GM19328 (cell line): Measurements from ENCODE around the gene CDK16.

Source experiments
- ATAC-seq: cut with Tn5 transposase; IDR thresholded peaks from one replicate; pipeline ENCODE4 v1.9.1; 2021; ENCODE audit warnings: mild to moderate bottlenecking, moderate library complexity; ENCODE audit not compliant: unreplicated experiment

Gene CDK16

DNA sequence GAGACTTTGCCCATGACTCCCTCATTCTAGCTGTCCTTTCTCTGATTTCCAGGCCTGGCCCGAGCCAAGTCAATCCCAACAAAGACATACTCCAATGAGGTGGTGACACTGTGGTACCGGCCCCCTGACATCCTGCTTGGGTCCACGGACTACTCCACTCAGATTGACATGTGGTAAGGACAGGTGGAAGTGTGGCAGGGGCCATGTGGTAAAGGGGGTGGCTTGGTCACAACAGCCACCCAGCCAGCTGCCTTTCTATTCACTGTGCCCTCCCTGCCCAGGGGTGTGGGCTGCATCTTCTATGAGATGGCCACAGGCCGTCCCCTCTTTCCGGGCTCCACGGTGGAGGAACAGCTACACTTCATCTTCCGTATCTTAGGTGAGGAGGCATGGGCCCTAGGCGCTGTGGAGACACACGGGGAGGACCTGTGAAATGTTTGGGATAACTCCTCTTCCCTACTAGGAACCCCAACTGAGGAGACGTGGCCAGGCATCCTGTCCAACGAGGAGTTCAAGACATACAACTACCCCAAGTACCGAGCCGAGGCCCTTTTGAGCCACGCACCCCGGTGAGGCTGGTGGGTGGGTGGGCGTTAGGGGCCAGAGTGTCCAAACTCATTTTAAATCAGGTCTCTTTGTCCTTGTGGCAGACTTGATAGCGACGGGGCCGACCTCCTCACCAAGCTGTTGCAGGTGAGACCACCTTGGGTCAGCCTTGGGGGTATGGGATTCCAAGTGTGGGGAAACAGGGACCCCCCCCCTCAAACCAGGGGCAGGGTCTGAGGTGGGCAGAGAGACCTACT, 8.3 kb downstream of the CDK16 start:
- no peak for ATAC-seq

DNA sequence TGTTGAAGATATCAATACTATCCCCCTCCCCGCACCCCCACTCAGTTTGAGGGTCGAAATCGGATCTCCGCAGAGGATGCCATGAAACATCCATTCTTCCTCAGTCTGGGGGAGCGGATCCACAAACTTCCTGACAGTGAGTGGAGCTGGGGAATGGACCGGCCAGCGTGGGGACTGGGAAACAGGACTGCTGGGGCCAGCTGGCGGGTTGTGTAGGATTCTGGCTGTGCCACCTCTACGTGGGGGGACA, 8.8 kb downstream of the CDK16 start:
- no peak for ATAC-seq

DNA sequence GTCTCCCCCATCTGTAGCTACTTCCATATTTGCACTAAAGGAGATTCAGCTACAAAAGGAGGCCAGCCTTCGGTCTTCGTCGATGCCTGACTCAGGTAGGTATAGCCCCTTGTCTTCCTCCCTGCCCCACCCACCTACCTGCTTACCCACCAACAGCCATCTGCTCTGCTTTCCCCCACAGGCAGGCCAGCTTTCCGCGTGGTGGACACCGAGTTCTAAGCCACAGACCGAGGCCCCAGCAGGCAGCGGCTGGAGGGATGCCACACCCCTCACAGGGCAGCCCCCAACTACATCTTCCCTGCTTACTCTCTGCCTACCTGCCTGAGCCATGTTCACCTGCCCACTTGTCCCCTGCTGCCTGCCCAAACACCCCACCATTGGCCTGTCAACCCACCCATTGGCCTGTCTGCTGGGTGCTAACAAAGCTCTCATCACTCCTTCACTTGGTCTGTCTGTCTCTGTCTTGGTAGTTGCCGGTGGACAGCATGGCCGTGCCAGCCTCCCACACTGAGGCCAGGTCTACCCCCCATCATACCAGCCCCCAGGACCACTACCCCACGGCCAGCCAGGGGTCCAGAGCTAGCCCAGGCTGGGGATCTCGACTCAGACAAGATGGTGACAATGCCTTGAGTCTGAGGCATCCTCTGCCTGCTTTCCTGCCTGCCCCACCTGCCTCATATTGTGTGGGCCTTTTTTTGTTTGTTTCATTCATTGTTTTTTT, 10.2 kb downstream of the CDK16 start:
- no peak for ATAC-seq

DNA sequence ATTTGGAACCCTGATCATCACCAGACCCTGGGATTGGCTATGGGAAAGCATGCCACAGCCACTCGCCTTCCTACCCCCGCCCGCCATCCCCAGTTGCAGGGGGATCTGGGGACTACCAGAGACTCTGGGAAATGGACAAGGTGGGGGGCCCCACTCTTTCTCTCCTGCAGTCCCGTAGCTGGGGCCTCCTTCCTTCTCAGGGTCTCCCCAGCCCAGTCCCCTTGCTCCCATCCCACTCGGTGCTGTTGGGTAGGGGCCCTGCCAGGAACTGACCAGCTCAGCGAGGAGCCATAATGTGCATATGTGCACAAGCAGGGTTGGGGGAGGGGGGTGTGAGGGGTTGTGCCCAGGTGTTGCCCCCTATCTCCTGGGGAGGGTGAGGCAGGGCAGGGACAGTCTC, 10.9 kb downstream of the CDK16 start:
- no peak for ATAC-seq

DNA sequence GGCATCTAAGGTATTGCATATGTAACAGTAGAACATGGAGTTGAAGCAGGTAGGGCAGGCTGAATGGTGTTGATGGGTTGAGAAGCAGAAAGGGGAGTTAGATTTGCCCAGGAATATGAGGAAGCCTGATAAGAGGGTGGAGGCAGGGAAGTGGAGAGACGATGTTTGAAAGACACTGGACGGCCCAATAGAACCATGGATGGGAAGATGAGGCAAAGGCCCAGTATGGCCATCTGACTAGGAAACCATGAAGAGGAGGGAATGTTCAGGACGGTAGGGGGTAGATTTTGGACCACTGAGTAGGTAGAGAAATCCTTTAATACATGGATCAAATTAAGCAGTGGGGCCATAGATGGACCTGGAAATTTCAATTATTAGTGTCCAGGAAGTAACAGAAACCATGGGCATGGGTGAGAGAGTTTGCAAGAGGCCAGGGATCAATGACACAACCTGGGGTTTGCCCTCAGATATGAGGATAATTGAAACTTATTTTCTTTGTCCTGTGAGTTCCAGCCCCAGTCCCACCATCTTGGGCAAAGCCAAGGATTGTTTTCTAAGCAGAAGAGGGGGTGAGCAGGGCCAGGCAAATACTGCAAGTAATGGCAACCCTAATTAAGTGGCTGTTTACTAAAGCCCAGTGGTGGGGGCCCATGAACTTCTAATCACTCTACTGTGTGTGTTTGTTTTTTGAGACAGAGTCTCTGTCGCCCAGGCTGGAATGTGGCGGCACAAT, 11.8 kb downstream of the CDK16 start:
- ATAC-seq: no peak

DNA sequence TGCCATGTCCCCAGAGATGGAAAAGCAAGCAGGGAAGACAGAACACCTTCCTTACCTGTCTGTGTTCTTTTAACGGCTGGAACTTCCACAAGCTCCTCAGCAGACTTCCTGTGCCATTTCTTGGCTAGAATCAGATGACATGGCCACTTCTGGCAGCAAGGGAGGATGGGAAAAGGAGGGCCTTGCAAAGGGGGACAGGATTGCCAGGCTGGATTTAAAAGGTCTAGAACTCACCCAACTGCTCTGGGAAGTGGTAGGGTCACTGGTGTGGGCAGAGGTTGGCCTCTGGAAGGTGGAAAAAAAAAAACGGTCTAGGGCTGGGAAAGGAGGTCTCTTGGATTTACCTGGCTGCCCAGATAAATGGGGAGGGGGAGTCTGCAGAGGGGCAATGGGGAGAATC, 12.7 kb downstream of the CDK16 start:
- no peak for ATAC-seq

DNA sequence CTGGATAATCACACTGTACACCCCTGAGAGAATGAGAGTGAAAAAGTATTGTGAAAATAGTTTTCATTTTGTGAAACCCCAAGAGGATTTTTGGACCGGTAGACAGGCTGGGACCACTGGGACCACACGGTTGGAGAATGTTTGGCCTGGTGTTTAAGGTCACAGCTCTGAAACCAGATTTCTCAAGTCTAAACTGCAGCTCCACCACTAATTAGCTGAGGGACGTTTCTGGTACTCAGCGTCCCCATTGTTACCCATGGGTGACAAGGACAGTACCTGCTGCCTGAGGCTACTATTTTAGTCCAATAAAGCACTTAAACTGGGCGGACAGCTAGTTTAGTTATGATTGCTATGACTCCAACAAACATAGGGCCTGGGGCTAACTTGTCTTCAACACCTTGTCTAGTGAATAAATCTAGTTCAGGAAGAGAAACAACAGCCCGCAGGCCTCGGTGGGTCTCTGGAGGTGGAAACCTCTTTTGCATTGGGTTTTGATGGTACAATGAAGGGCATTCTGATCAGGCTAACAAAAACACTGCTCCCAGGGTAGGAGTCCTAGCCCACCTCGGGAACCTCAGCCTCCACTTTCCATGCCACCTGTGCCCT, 13.8 kb downstream of the CDK16 start:
- no peak for ATAC-seq

DNA sequence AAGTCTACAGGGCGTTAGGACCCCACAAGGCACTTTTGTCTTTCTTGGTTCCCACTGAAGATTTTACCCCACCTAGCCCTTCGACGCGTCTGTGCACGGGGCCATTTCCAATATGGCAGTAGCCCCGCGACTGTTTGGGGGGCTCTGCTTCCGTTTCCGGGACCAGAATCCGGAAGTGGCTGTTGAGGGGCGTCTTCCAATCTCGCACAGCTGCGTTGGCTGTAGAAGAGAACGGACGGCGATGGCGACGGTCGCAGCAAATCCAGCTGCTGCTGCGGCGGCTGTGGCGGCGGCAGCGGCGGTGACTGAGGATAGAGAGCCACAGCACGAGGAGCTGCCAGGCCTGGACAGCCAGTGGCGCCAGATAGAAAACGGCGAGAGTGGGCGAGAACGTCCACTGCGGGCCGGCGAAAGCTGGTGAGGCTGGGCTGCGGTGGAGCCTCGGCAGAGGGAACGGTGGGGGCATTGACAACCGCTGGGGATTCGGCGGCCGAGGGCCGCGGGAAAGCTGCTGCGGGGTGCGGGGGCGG, 14.4 kb downstream of the CDK16 start, which contains the start of gene USP11:
USP11 (plus strand) TSS at position 207 of the 530 bp plus-strand sequence; CDS start at position 242, 35 bp downstream.
- no peak for ATAC-seq

DNA sequence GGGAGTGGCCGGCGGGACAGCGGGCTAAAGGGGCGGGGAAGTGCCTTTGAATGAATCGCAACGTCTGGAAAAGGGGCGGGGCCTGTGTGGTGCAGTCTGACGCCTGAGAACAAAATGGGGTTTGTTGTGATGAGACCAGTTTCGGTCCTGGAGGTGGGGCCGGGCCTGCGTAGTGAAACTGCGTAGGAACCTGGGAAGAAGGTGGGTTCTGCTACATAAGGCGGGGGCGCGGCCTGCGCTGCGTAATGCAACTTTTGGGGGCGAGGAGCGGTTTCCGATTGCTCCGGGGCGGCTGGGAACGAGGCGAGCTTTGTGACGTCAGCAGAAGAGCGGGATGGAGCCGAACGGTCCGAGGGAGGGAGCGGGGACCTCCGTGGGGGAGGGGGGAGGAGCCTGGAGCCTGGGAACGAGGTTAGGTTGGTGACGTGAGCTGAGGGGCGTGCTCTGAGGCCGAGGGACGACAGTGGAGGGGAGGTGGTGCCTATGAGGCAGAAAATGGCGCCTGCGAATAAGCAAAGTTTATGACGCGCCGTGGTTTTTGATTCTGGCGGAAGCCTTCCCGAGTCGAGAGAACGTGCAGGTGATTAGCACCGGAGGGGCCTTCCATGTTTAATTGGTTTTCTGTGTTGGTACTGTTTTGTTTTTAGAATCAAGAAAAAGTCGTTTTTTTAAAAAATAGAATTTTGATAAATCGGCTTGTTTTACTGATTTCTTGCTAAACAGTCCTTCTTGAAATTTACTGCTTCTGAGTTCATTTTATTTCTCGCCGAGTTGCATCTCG, 15.0 kb downstream of the CDK16 start:
- peak; percentile 80 for ATAC-seq

DNA sequence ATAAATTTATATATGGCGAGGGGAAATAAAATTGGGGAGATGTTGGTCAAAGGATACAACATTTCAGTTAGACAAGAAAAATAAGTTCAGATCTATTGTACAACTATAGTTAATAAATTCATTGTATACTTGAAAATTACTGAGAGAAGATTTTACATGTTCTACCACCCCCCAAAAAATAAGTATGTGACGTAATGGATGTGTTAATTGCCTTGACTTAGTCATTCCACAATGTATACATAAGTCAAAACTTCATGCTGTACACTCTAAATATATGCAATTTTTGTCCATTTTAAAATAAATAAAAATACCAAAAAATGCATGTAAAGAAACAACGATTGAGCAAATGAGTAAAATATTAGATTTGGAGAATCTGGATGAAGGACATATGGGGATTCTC, 16.1 kb downstream of the CDK16 start:
- ATAC-seq: no peak

DNA sequence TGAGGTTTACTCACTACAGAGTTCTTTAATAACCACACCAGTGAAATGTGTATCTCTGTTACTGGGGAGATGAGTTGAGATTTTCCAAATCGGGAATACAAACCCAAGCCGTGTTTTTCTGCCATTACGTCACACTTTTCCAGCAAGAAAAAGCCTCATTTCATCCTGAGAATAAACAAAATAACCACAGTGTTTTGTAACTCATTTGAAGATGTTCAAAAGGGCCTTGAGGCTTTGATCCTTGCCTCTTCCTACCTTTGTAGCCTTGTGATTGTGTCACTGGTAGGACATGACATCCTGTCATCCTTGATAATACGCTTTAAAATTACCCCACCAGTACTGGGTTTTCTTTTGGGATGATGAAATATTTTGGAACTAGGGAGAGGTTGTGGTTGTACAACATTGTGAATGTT, 17.2 kb downstream of the CDK16 start:
- no peak for ATAC-seq

DNA sequence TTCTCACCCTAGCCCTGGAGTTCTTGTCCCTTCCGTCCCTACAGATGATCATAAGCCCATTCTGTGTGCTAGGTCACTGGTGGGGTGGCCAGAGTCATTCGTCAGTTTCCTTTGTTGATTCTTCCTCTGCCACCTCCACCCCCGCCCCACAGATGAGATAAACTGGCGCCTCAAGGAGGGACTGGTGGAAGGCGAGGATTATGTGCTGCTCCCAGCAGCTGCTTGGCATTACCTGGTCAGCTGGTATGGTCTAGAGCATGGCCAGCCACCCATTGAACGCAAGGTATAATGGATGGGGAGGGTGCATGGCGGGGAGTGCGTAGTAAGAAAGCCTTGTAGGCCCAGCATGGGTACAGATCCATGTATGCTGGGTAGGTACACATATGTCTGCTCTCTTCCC, 20.7 kb downstream of the CDK16 start:
- ATAC-seq: no peak

DNA sequence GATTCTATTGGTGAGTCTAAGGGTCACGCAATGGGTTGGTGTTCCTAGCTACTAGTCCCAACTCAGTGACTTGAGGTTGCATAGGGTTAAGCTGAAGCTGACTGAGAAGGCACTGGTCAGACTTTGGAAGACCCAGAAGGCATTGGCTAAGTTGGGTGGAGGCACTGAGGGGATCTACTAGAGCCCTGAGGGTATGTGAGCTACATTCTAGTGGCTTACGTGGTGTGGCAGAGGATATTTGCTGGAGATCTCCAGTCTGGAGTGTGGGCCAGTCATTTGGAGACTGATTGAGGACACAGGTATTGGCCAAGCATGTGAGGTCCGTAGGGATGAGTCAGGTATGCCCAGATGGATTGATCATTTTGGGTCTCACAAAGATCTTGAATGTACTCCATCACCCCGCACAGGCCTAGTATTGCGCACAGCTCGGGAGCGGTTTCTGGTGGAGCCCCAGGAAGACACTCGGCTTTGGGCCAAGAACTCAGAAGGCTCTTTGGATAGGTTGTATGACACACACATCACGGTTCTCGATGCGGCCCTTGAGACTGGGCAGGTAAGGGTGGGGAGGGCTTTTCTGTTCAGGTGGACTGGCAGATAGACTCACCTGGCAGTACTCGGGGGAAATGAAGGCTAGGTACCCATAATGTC, 21.5 kb downstream of the CDK16 start:
- ATAC-seq: no peak

DNA sequence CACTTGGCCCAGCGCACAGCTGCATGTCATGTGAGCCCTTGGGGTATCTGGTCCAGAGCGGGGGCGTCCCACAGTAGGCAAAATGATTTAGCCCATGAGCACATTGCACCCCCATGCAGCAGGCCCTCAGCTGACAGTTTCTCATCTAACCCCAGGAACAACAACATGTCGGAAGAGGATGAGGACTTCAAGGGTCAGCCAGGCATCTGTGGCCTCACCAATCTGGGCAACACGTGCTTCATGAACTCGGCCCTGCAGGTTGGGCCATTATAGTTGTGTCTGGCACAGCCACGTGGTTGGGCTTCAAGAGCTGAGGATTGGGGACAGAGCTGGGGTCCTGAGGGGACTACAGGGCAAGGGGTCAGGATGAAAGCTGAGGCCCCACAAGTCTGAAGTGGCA, 22.1 kb downstream of the CDK16 start:
- ATAC-seq: no peak

DNA sequence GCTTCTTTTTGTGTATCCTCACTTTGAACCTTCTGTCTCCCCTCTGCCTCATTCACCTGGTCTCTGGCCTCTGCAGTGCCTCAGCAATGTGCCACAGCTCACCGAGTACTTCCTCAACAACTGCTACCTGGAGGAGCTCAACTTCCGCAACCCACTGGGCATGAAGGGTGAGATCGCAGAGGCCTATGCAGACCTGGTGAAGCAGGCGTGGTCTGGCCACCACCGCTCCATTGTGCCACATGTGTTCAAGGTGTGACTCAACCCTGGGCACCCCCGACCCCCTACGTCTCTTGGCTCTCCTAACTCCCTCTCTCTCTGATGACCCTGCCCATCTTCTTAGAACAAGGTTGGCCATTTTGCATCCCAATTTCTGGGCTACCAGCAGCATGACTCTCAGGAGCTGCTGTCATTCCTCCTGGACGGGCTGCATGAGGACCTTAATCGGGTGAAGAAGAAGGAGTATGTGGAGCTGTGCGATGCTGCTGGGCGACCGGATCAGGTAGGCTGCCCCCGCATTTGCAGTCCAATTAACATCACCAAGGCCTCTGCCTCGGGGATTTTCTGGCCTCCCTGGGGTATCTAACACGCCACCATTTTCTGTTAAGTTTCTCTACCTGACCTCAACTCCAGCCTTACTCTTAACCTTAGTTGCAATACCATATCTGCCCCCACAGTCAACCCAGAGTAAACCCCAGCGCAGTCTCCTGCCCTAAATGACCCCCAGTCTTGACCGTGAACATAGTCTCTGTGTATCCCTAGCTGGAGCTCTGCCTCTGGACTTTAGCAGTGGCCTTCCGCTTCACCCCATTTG, 22.9 kb downstream of the CDK16 start:
- no peak for ATAC-seq

DNA sequence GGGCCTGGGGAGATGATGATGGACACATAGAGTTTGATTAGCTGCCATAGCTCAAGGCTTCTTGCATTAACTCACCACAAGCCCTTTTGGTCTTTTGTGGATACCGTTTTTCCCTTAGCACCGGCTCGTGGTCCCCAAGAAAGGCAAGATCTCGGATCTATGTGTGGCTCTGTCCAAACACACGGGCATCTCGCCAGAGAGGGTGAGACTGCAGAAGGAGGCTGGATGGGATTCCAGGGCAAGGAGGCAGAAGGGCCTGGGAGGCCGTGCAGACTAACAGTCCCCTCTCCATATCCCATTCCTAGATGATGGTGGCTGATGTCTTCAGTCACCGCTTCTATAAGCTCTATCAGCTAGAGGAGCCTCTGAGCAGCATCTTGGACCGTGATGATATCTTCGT, 23.8 kb downstream of the CDK16 start:
- no peak for ATAC-seq

DNA sequence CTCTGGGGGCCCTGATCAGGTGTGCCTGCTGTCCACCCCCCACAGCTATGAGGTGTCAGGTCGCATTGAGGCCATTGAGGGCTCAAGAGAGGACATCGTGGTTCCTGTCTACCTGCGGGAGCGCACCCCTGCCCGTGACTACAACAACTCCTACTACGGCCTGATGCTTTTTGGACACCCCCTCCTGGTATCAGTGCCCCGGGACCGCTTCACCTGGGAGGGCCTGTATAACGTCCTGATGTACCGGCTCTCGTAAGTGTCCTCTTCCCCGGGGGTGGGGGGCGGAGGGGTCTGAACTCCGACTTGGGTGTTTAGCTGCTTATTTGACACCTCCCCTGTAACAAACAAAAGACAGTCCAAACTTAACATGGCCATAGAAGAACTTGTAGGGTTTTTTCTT, 24.9 kb downstream of the CDK16 start:
- ATAC-seq: no peak

DNA sequence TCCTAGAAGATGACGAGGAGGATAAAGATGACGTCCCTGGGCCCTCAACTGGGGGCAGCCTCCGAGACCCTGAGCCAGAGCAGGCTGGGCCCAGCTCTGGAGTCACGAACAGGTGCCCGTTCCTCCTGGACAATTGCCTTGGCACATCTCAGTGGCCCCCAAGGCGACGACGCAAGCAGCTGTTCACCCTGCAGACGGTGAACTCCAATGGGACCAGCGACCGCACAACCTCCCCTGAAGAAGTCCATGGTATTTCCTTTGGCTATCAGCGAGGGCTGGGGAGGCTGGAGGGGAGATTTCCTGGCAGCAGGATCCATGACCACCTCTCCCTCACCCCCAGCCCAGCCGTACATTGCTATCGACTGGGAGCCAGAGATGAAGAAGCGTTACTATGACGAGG, 26.2 kb downstream of the CDK16 start:
- ATAC-seq: no peak

DNA sequence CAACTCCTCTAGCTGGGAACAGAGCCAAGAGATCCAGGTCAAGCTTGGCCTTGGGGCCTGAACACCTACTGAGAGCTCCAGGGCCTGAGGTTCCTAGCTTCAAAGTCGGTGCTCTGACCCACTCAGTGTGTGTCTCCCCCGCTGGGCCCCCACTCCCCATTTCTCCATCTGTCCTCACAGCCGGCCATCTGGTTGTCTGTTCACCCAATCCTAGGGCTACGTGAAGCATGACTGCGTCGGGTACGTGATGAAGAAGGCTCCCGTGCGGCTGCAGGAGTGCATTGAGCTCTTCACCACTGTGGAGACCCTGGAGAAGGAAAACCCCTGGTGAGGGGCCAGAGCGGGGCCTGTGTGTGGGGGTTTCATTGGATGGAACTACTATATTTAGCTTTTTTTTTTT, 26.7 kb downstream of the CDK16 start:
- ATAC-seq: no peak
